Activated T-helper 17 cell treated with anti-CD3 and anti-CD28 coated beads, Interleukin-2, amount 50 U/mL, for 72 hours (primary cell): Measurements from ENCODE around the gene HTATSF1. TPM values are rescaled to one million over a fixed set of nuclear protein-coding genes. Genes with fewer than 3 reads are reported as not detected.

Experiments used
- ATAC-seq: fragments of 150-1000 bp; cut with Tn5 transposase; replicated peaks from 2 replicates; pipeline ENCODE4 v1.10.0; 2021; ENCODE audit warnings: mild to moderate bottlenecking, moderate library complexity
- H3K27ac Mint-ChIP-seq: one replicate; pipeline ENCODE4 v1.8.0; 2022; ENCODE audit warnings: mixed read lengths
- H3K27me3 Mint-ChIP-seq: one replicate; pipeline ENCODE4 v1.8.0; 2022; ENCODE audit warnings: mixed read lengths
- H3K36me3 Mint-ChIP-seq: one replicate; pipeline ENCODE4 v1.8.0; 2022; ENCODE audit warnings: low read depth, mild to moderate bottlenecking, mixed read lengths
- H3K4me1 Mint-ChIP-seq: one replicate; pipeline ENCODE4 v1.8.0; 2022; ENCODE audit warnings: mixed read lengths
- H3K4me3 Mint-ChIP-seq: one replicate; pipeline ENCODE4 v1.8.0; 2022; ENCODE audit warnings: mild to moderate bottlenecking, mixed read lengths
- H3K9me3 Mint-ChIP-seq: one replicate; pipeline ENCODE4 v1.8.0; 2022; ENCODE audit warnings: mixed read lengths
- total RNA-seq, 2 donors: library from RNA; stranded (reverse); gene quantifications; one replicate each; pipeline ENCODE4 v1.2.3, GENCODE V29; 2022

HTATSF1 gene, protein sequence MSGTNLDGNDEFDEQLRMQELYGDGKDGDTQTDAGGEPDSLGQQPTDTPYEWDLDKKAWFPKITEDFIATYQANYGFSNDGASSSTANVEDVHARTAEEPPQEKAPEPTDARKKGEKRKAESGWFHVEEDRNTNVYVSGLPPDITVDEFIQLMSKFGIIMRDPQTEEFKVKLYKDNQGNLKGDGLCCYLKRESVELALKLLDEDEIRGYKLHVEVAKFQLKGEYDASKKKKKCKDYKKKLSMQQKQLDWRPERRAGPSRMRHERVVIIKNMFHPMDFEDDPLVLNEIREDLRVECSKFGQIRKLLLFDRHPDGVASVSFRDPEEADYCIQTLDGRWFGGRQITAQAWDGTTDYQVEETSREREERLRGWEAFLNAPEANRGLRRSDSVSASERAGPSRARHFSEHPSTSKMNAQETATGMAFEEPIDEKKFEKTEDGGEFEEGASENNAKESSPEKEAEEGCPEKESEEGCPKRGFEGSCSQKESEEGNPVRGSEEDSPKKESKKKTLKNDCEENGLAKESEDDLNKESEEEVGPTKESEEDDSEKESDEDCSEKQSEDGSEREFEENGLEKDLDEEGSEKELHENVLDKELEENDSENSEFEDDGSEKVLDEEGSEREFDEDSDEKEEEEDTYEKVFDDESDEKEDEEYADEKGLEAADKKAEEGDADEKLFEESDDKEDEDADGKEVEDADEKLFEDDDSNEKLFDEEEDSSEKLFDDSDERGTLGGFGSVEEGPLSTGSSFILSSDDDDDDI
- 10 to 100 TPM; 39.7 to 65.5 TPM for total RNA-seq

DNA sequence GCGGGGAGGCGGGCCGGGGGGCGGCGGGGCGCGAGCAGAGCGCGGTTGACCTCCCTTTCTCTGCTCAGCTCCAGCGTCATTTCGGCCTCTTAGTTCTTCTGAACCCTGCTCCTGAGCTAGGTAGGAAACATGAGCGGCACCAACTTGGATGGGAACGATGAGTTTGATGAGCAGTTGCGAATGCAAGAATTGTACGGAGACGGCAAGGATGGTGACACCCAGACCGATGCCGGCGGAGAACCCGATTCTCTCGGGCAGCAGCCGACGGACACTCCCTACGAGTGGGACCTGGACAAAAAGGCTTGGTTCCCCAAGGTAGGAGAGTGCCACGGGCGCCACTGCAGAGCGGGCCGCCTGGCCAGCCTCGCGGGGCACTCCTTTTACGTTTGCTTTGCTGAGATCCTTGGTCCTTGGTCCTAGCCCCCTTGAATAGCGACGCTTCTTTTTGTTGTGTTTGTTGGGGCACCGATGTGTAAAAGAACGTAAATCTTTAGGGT is at the start of gene HTATSF1:
HTATSF1 (plus strand) TSS at position 37 of the 497 bp plus-strand sequence; CDS start at position 130, 93 bp downstream.
- H3K27ac Mint-ChIP-seq: peak within 1 kb of the TSS; percentile 86

DNA sequence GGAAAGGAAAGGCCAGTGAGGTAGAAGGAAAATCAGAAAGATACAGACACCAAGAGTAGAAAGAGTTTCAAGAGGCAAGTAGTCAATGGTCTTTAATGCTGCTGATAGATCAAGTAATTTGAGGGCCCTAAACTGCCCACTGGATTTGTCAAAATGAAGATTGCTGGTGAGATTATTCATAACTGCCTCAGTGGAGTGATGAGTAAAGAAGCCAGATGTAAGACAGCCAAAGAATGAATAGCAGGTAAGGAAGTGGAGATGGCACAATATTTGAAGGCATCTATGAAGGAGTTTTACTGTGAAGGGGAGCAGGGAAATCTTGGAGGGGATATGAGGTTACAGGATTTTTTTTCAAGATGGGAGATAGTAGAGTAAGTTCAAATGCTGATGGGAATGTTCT is 49.4 kb upstream of the HTATSF1 start:
- Mint-ChIP-seq H3K4me3 (no peak overlapping the region), H3K36me3 (no peaks in the 10 kb centered on the region), H3K4me1 (no peaks in the 10 kb centered on the region), H3K27ac (no peak overlapping the region), H3K27me3 (no peaks in the 10 kb centered on the region), H3K9me3 (no peaks in the 10 kb centered on the region)
- ATAC-seq: peak; percentile 87

More for the DNA sequence above, at the start of gene HTATSF1:
- Mint-ChIP-seq H3K4me3 (peak within 1 kb of the TSS; percentile 89), H3K27me3 (no peaks in the 10 kb centered on the region), H3K36me3 (peaks cover 32% of the 10 kb centered on the region), H3K4me1 (no peaks in the 10 kb centered on the region), H3K9me3 (no peaks in the 10 kb centered on the region)
- no peak for ATAC-seq

DNA sequence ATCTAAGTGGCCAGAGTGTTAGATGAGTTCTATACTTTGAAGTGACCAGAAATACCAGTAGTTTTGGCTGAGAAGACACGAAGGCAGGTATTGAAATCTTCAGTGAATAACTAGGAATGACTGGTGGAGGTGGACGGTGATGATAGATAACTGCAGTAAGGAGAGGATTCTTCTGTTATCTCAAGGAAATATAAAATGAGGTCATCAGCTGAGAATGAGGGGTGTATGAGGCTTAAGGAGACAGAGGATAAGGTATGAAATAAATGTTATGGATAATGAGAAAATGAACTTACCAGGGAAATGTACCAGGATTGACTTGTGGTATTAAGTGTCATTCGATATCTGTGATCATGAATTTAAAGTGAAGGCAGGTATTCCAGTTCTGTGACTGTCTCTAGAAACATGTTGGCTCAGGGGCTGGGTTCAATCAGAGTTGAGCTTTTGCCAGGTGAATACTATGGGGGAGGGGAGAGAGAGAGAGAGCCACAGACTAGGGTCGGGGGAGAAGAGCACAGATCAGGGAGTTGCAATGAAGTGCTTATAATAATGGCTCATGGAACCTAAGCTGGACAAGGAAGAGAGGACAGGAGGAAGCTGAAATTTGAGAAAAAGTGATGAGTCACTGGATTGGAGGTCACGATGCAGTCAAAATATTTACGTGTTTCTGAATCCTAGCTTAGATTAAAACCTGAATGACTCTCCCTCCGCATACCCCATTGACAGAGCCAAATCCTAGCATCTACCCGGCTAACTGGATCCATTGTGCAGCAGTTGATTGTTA is 47.2 kb upstream of the HTATSF1 start:
- ATAC-seq: no peak
- no peaks in the 10 kb centered on the region for H3K36me3 Mint-ChIP-seq
- no peaks in the 10 kb centered on the region for H3K4me1 Mint-ChIP-seq
- no peak overlapping the region for H3K4me3 Mint-ChIP-seq
- no peaks in the 10 kb centered on the region for H3K9me3 Mint-ChIP-seq
- H3K27me3 Mint-ChIP-seq: no peaks in the 10 kb centered on the region
- H3K27ac Mint-ChIP-seq: no peak overlapping the region

DNA sequence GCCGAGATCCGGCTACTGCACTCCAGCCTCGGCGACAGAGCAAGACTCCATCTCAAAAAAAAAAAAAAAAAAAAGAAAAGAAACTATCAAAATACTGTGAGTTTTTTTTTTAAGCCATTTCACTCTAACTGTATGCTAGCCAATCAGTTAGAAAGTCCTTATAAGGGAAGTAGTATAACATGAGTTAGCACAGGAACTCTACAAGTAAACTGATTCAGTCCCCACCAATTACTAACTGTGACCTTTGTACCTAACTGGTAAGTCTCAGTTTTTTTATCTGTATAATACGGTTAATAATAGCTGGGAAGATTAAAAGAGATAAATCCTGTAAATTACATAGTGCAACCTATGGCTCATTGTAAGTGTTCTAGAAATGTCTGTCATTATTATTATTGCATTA is 44.8 kb upstream of the HTATSF1 start:
- no peaks in the 10 kb centered on the region for H3K27me3 Mint-ChIP-seq
- no peaks in the 10 kb centered on the region for H3K36me3 Mint-ChIP-seq
- no peak overlapping the region for H3K27ac Mint-ChIP-seq
- ATAC-seq: no peak
- H3K9me3 Mint-ChIP-seq: no peaks in the 10 kb centered on the region
- H3K4me1 Mint-ChIP-seq: no peaks in the 10 kb centered on the region
- no peak overlapping the region for H3K4me3 Mint-ChIP-seq

DNA sequence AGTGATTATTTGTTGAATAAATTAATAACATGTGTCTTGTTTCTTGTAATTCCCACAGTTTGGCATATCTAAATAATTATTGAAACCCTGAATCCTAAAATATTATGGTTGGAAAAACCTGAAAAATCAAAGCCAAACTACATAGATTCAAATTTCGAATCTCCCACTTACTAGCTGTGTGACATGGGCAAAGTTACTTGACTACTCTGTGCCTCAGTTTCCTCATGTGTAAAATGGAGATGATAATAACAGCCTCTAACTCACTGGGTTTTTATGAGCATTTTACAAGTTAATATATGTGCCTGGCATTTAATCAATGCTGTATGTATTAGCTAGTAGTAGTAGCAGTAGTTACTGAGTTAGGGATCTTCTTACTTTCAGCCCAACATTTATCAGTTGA is 44.3 kb upstream of the HTATSF1 start:
- H3K4me1 Mint-ChIP-seq: no peaks in the 10 kb centered on the region
- H3K27me3 Mint-ChIP-seq: no peaks in the 10 kb centered on the region
- H3K27ac Mint-ChIP-seq: no peak overlapping the region
- H3K4me3 Mint-ChIP-seq: no peak overlapping the region
- no peaks in the 10 kb centered on the region for H3K9me3 Mint-ChIP-seq
- no peaks in the 10 kb centered on the region for H3K36me3 Mint-ChIP-seq
- no peak for ATAC-seq

DNA sequence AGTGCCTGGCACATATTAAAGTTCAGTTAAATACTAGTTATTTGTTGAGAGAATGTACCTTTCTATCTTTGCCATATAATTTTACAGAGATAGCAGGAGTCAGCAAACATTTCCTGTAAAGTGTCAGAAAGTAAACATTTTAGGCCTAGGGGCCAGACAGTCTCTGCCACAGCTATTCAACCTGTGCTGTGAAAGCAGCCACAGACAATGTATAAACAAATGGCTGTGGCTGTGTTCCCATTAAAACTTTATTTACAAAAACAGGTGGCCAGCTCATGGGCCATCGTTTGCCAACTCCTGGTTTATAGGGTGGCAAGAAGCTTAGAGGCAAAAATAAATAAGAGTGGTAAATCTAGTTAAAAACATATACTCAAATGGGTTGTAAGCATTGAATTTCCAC is 43.6 kb upstream of the HTATSF1 start:
- no peaks in the 10 kb centered on the region for H3K27me3 Mint-ChIP-seq
- no peaks in the 10 kb centered on the region for H3K9me3 Mint-ChIP-seq
- H3K4me1 Mint-ChIP-seq: no peaks in the 10 kb centered on the region
- H3K4me3 Mint-ChIP-seq: no peak overlapping the region
- H3K36me3 Mint-ChIP-seq: no peaks in the 10 kb centered on the region
- H3K27ac Mint-ChIP-seq: no peak overlapping the region
- ATAC-seq: no peak

DNA sequence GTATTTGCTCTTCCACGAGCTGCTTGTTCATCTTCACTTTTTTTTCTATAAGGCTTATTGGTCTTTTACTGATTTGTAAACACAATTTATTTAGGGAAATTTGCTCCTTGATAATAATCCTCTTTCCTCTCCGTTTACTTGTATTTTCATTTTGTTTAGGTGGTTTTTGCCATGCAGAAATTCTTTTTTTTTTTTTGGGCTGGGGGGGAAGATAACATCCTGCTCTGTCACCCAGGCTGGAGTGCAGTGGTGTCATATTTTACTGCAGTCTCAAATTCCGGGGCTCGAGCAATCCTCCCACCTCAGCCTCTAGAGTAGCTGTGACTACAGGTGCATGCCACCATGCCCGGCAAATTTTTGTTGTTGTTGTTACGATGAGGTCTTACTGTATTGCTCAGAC is 41.3 kb upstream of the HTATSF1 start:
- Mint-ChIP-seq H3K27ac (no peak overlapping the region), H3K9me3 (no peaks in the 10 kb centered on the region), H3K4me1 (no peaks in the 10 kb centered on the region), H3K36me3 (no peaks in the 10 kb centered on the region), H3K4me3 (no peak overlapping the region), H3K27me3 (no peaks in the 10 kb centered on the region)
- ATAC-seq: no peak

DNA sequence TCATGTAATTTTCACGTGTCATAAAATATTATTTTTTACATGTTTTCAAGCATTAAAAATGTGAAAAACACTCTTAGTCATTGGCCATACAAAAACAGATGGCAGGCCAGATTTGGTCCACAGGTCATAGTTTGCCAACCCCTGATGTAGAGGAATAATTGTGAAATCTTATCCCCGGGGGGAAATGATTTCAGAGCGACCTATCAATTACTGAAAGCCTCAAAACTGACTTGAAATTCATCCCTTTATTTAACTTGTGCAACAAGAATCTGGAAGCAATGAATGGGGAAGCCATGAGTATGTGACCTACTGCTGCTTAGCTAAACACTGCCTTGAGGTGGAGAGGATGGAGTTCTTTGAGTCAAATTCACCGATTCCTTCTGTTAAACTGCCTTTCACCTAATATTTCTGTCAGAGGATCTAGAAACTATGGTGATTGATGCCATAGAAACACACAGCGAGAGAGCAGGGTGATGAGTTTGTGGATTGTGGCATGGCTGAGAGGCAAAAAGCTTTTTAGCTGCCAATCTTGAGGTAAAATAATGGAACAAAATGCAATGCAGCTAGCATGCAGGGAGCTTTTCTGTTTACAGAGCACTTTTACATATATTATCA is 40.0 kb upstream of the HTATSF1 start:
- no peak for ATAC-seq

DNA sequence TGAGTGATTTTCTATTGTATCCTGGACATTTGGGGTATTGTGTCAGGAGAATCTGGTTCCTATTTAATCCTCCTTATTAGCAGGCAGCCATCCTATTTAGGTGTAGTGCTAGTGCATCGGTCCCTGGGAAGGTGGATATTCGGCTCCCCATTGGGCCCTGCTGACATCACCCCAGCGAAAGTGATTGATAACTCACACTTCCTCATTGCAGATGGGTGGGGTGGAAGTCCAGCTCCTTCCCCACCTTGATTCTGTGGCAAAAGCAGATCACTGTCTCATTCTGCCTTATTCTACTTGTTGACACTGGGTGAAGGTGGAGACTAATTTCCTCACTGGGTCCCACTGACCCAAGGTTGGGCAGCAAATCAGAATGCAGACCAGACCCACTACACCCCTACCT is 32.8 kb upstream of the HTATSF1 start:
- ATAC-seq: no peak
- no peaks in the 10 kb centered on the region for H3K27me3 Mint-ChIP-seq
- H3K4me1 Mint-ChIP-seq: no peaks in the 10 kb centered on the region
- H3K27ac Mint-ChIP-seq: no peak overlapping the region
- no peaks in the 10 kb centered on the region for H3K36me3 Mint-ChIP-seq
- no peaks in the 10 kb centered on the region for H3K9me3 Mint-ChIP-seq
- no peak overlapping the region for H3K4me3 Mint-ChIP-seq

More for the DNA sequence above, 40.0 kb upstream of the HTATSF1 start:
- no peaks in the 10 kb centered on the region for H3K27me3 Mint-ChIP-seq
- H3K27ac Mint-ChIP-seq: no peak overlapping the region
- H3K36me3 Mint-ChIP-seq: no peaks in the 10 kb centered on the region
- H3K4me3 Mint-ChIP-seq: no peak overlapping the region
- no peaks in the 10 kb centered on the region for H3K9me3 Mint-ChIP-seq
- no peaks in the 10 kb centered on the region for H3K4me1 Mint-ChIP-seq

DNA sequence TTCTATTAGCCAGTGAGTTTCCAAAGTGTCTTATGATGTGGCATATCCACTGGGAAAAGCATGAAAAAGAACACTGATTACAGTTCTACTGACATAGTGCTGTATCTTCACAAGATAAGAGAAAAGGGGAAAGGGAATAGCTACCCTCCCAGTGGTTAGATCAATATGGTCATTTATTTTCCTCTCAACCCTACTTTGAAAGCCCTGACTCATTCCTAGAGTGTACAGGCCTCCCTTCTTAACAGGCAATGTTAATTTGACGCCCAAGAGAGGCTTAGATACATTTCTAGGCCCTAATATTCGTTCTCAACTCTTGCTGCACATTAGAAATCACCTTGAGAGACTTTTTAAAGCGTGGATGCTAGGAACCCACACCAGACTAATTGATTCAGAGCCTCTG is 30.1 kb upstream of the HTATSF1 start:
- no peak overlapping the region for H3K27ac Mint-ChIP-seq
- H3K4me1 Mint-ChIP-seq: no peaks in the 10 kb centered on the region
- H3K27me3 Mint-ChIP-seq: no peaks in the 10 kb centered on the region
- no peaks in the 10 kb centered on the region for H3K36me3 Mint-ChIP-seq
- H3K4me3 Mint-ChIP-seq: no peak overlapping the region
- H3K9me3 Mint-ChIP-seq: no peaks in the 10 kb centered on the region
- no peak for ATAC-seq

DNA sequence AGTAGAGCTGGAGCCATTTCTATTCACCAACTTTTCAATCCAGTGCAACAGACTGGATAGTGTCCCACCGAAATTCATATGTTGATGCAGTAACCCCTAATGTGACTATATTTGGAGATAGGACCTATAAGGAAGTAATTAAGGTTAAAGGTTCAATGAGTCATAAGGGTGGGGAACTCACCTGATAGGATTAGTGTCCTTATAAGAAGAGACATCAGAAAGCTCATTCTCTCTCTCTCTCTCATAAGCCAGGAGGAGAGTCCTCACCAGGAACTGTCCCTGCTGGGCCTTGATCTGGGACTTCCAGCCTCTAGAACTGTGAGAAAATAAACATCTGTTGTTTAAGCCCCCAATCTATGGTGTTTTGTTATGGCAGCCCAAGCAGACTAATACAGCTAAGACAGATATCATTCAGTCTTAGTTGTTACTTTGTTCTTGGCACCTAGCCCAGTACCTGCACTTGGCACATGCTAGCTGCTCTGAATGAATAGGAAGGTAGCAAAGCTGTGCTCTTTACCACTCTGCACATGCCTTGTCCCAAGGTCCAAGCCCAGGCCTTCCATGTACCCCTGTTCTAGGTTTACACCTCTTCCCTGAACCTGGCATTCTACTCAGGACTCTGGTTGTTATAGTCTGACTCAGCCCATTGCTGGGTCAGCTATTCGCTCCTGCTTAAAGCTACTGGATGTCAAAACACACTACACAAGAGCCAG is 28.8 kb upstream of the HTATSF1 start:
- no peak for ATAC-seq
- Mint-ChIP-seq H3K4me1 (no peaks in the 10 kb centered on the region), H3K27ac (no peak overlapping the region)

DNA sequence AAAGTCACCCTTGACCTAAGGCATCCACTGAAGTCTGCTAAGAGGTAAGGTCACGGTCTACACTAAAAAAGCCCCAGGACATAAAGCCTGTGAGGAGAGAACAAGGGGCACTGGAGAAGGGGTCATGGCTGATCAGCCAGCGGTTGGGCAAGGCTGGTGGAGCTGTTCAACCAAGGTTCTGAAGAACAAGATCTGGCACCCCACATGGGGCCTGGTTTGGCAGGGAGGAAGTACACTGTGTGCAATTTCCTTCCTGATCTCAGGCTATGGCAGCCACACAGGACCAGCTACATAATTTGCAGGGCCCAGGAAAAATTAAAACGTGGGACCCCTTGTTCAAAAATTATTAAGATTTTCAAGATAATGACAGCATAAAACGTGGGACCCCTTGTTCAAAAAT is 23.7 kb upstream of the HTATSF1 start:
- H3K27ac Mint-ChIP-seq: no peak overlapping the region
- H3K4me1 Mint-ChIP-seq: no peaks in the 10 kb centered on the region
- H3K4me3 Mint-ChIP-seq: no peak overlapping the region
- no peak for ATAC-seq
- H3K36me3 Mint-ChIP-seq: no peaks in the 10 kb centered on the region
- no peaks in the 10 kb centered on the region for H3K27me3 Mint-ChIP-seq
- H3K9me3 Mint-ChIP-seq: no peaks in the 10 kb centered on the region

More for the DNA sequence above, 28.8 kb upstream of the HTATSF1 start:
- H3K9me3 Mint-ChIP-seq: no peaks in the 10 kb centered on the region
- no peaks in the 10 kb centered on the region for H3K27me3 Mint-ChIP-seq
- no peak overlapping the region for H3K4me3 Mint-ChIP-seq
- H3K36me3 Mint-ChIP-seq: no peaks in the 10 kb centered on the region

DNA sequence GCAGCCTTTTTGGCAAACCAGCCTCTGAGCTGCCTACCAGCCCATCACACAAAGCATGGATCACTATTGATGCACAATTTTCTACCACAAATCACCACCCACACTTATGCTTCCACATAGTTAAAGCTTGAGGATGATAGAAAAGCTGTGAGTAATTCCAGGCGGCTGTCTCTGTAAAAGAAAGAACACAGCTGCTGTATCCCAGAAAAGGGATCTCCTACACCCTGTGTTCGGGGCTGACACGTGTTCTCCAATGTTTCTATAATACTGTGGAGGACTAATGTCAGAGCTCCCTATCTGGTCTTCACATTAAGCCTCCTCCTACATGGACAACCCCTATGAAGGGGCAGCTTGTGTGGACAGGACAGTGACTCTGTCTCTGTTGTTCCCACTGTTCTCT is 22.2 kb upstream of the HTATSF1 start:
- Mint-ChIP-seq H3K27ac (no peak overlapping the region), H3K4me3 (no peak overlapping the region), H3K36me3 (no peaks in the 10 kb centered on the region), H3K27me3 (no peaks in the 10 kb centered on the region), H3K4me1 (no peaks in the 10 kb centered on the region), H3K9me3 (no peaks in the 10 kb centered on the region)
- ATAC-seq: no peak

DNA sequence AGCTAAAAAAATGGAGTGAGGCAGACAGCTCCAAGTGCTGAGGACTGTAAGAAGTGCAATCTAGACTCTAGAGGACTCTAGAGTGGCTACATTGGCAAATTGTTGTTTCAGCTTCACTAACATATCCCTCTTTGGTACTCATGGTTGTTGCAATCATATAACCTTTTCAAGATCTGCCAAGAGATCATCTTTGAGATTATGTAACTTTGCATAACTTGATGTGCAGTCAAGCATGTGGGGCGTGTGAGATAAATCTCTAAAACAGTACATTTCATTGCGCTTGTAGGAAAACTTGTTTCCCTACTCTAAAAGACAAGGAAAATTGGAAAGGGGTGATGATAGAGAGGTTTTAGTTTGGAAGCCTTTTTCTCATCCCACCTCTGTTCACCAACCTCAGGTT is 20.9 kb upstream of the HTATSF1 start:
- H3K27ac Mint-ChIP-seq: no peak overlapping the region
- H3K9me3 Mint-ChIP-seq: no peaks in the 10 kb centered on the region
- no peaks in the 10 kb centered on the region for H3K27me3 Mint-ChIP-seq
- no peak for ATAC-seq
- H3K4me1 Mint-ChIP-seq: no peaks in the 10 kb centered on the region
- H3K4me3 Mint-ChIP-seq: no peak overlapping the region
- H3K36me3 Mint-ChIP-seq: no peaks in the 10 kb centered on the region
